OCI-LY1 (cell line): ENCODE measurements around the gene CAPN10.

ENCODE experiments used
- H2AFZ ChIP-seq: fragments of 200-600 bp; sonication (generic), shearing (Covaris generic); 2 replicates; pipeline ENCODE4 v1.6.0; 2014; ENCODE audit warnings: antibody characterized with exemption, mild to moderate bottlenecking, low read length
- H3F3A ChIP-seq: fragments of 200-600 bp; sonication (generic), shearing (Covaris generic); 2 replicates; pipeline ENCODE4 v1.6.0; 2014; ENCODE audit warnings: mild to moderate bottlenecking, antibody characterized with exemption, low read length, moderate library complexity; ENCODE audit not compliant: insufficient read depth
- H3K27ac ChIP-seq: fragments of 200-600 bp; sonication (generic); 2 replicates; pipeline ENCODE4 v1.5.1; 2014; ENCODE audit warnings: low read length, mixed run types, mild to moderate bottlenecking, low read depth; ENCODE audit not compliant: poor library complexity, severe bottlenecking
- H3K27me3 ChIP-seq: fragments of 200-600 bp; sonication (generic); 2 replicates; pipeline ENCODE4 v1.6.0; 2014; ENCODE audit warnings: antibody characterized with exemption, mild to moderate bottlenecking, low read length, moderate library complexity; ENCODE audit not compliant: insufficient read depth
- H3K36me3 ChIP-seq: fragments of 200-600 bp; sonication (generic); 2 replicates; pipeline ENCODE4 v1.6.1; 2014; ENCODE audit warnings: mild to moderate bottlenecking, antibody characterized with exemption, low read length, moderate library complexity, mixed read lengths; ENCODE audit not compliant: insufficient read depth
- H3K4me1 ChIP-seq: fragments of 200-600 bp; sonication (generic); 2 replicates; pipeline ENCODE4 v1.5.1; 2014; ENCODE audit warnings: mild to moderate bottlenecking, low read length, moderate library complexity; ENCODE audit not compliant: insufficient read depth, severe bottlenecking
- H3K4me2 ChIP-seq: fragments of 200-600 bp; sonication (generic), shearing (Covaris generic); 2 replicates; pipeline ENCODE4 v1.6.1; 2014; ENCODE audit warnings: low read length
- H3K4me3 ChIP-seq: fragments of 200-600 bp; sonication (generic); 2 replicates; pipeline ENCODE4 v1.5.1; 2014; ENCODE audit warnings: low read length, low read depth, mild to moderate bottlenecking, mixed read lengths; ENCODE audit not compliant: poor library complexity, severe bottlenecking
- H3K79me2 ChIP-seq: fragments of 200-600 bp; shearing (Covaris generic); 2 replicates; pipeline ENCODE4 v1.6.1; 2016; ENCODE audit warnings: mixed run types, low read length, mixed read lengths; ENCODE audit not compliant: insufficient read depth
- H3K9ac ChIP-seq: fragments of 200-600 bp; sonication (generic), shearing (Covaris generic); 2 replicates; pipeline ENCODE4 v1.6.1; 2014; ENCODE audit warnings: mild to moderate bottlenecking, low read length, mixed read lengths
- H3K9me2 ChIP-seq: fragments of 200-600 bp; sonication (generic), shearing (Covaris generic); 2 replicates; pipeline ENCODE4 v1.6.1; 2014; ENCODE audit warnings: low read depth, mild to moderate bottlenecking, low read length, mixed read lengths
- H3K9me3 ChIP-seq: fragments of 200-600 bp; shearing (Covaris generic); 2 replicates; pipeline ENCODE4 v1.6.1; 2014; ENCODE audit warnings: low read length, mixed read lengths
- H4K20me1 ChIP-seq: fragments of 200-600 bp; sonication (generic), shearing (Covaris generic); 2 replicates; pipeline ENCODE4 v1.6.0; 2016; ENCODE audit warnings: mild to moderate bottlenecking, low read length; ENCODE audit not compliant: insufficient read depth
- EZH2 ChIP-seq: fragments of 200-600 bp; sonication (generic), shearing (Covaris generic); IDR thresholded peaks from 2 replicates; pipeline ENCODE4 v1.8.0; 2017; ENCODE audit warnings: borderline replicate concordance, mixed run types, mild to moderate bottlenecking, antibody characterized with exemption, low read length, moderate library complexity, mixed read lengths
- TF ChIP-seq, protein P1 (sequence below): fragments of 200-600 bp; sonication (generic), shearing (Covaris generic); IDR thresholded peaks from 2 replicates; pipeline ENCODE4 v1.5.1; 2017; ENCODE audit warnings: mild to moderate bottlenecking, antibody characterized with exemption, low read length, moderate library complexity, mixed read lengths

CAPN10 gene

DNA sequence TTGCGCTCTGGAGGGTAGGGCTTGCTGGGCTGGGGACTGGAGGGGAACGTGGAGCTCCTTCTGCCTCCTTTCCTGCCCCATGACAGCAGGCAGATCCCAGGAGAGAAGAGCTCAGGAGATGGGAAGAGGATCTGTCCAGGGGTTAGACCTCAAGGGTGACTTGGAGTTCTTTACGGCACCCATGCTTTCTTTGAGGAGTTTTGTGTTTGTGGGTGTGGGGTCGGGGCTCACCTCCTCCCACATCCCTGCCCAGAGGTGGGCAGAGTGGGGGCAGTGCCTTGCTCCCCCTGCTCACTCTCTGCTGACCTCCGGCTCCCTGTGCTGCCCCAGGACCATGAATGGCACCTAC is 43.1 kb downstream of the CAPN10 start:
- no peak overlapping the region for H3K4me3 ChIP-seq
- H3K79me2 ChIP-seq, result no peaks in the 10 kb centered on the region
- H3K36me3 ChIP-seq, result no peaks in the 10 kb centered on the region
- no peaks in the 10 kb centered on the region for H3K9me3 ChIP-seq
- H3K9me2 ChIP-seq, result no peaks in the 10 kb centered on the region
- no peak overlapping the region for H3K4me2 ChIP-seq
- no peak overlapping the region for H3K27ac ChIP-seq
- no peaks in the 10 kb centered on the region for H3K4me1 ChIP-seq
- no peaks in the 10 kb centered on the region for H3K27me3 ChIP-seq
- H4K20me1 ChIP-seq, result no peaks in the 10 kb centered on the region
- no peak overlapping the region for H3K9ac ChIP-seq
- no peak overlapping the region for H2AFZ ChIP-seq
- no peak for TF ChIP-seq EZH2
- TF ChIP-seq, protein P1, sequence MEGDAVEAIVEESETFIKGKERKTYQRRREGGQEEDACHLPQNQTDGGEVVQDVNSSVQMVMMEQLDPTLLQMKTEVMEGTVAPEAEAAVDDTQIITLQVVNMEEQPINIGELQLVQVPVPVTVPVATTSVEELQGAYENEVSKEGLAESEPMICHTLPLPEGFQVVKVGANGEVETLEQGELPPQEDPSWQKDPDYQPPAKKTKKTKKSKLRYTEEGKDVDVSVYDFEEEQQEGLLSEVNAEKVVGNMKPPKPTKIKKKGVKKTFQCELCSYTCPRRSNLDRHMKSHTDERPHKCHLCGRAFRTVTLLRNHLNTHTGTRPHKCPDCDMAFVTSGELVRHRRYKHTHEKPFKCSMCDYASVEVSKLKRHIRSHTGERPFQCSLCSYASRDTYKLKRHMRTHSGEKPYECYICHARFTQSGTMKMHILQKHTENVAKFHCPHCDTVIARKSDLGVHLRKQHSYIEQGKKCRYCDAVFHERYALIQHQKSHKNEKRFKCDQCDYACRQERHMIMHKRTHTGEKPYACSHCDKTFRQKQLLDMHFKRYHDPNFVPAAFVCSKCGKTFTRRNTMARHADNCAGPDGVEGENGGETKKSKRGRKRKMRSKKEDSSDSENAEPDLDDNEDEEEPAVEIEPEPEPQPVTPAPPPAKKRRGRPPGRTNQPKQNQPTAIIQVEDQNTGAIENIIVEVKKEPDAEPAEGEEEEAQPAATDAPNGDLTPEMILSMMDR, result no peak
- no peaks in the 10 kb centered on the region for H3F3A ChIP-seq

DNA sequence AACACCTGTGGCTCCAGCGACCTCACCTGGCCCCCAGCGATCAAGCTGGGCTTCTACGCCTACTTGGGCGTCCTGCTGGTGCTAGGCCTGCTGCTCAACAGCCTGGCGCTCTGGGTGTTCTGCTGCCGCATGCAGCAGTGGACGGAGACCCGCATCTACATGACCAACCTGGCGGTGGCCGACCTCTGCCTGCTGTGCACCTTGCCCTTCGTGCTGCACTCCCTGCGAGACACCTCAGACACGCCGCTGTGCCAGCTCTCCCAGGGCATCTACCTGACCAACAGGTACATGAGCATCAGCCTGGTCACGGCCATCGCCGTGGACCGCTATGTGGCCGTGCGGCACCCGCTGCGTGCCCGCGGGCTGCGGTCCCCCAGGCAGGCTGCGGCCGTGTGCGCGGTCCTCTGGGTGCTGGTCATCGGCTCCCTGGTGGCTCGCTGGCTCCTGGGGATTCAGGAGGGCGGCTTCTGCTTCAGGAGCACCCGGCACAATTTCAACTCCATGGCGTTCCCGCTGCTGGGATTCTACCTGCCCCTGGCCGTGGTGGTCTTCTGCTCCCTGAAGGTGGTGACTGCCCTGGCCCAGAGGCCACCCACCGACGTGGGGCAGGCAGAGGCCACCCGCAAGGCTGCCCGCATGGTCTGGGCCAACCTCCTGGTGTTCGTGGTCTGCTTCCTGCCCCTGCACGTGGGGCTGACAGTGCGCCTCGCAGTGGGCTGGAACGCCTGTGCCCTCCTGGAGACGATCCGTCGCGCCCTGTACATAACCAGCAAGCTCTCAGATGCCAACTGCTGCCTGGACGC is 43.6 kb downstream of the CAPN10 start:
- TF ChIP-seq, protein P1, result no peak
- TF ChIP-seq EZH2, result no peak

DNA sequence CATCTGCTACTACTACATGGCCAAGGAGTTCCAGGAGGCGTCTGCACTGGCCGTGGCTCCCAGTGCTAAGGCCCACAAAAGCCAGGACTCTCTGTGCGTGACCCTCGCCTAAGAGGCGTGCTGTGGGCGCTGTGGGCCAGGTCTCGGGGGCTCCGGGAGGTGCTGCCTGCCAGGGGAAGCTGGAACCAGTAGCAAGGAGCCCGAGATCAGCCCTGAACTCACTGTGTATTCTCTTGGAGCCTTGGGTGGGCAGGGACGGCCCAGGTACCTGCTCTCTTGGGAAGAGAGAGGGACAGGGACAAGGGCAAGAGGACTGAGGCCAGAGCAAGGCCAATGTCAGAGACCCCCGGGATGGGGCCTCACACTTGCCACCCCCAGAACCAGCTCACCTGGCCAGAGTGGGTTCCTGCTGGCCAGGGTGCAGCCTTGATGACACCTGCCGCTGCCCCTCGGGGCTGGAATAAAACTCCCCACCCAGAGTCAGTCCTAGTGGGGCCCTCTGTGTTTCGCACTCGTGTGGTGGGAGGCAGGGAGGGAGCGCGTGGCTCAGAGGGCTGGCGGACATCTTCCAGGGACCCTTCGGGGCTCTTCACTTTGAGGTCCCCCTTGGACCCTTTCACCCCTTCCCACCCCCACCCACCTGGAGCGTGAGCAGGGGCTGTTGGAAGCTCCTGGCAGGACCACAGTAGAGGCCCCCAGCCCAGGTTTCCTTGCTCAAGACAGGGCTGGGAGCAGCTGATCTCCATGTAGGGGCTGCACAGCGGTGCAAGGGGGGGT is 44.4 kb downstream of the CAPN10 start:
- no peak overlapping the region for H2AFZ ChIP-seq
- H3K27me3 ChIP-seq, result no peaks in the 10 kb centered on the region
- H3K4me1 ChIP-seq, result no peaks in the 10 kb centered on the region

More for the DNA sequence above, 43.6 kb downstream of the CAPN10 start:
- no peak overlapping the region for H3K9ac ChIP-seq
- no peak overlapping the region for H2AFZ ChIP-seq
- no peaks in the 10 kb centered on the region for H3K9me3 ChIP-seq
- H4K20me1 ChIP-seq, result no peaks in the 10 kb centered on the region
- no peaks in the 10 kb centered on the region for H3K79me2 ChIP-seq
- H3K4me2 ChIP-seq, result no peak overlapping the region
- no peaks in the 10 kb centered on the region for H3K9me2 ChIP-seq
- no peaks in the 10 kb centered on the region for H3K36me3 ChIP-seq
- H3K27me3 ChIP-seq, result no peaks in the 10 kb centered on the region
- H3K27ac ChIP-seq, result no peak overlapping the region
- H3K4me1 ChIP-seq, result no peaks in the 10 kb centered on the region
- no peaks in the 10 kb centered on the region for H3F3A ChIP-seq
- H3K4me3 ChIP-seq, result no peak overlapping the region

More for the DNA sequence above, 44.4 kb downstream of the CAPN10 start:
- H3K36me3 ChIP-seq, result no peaks in the 10 kb centered on the region
- no peak overlapping the region for H3K4me3 ChIP-seq
- no peaks in the 10 kb centered on the region for H4K20me1 ChIP-seq
- no peaks in the 10 kb centered on the region for H3F3A ChIP-seq
- no peak overlapping the region for H3K4me2 ChIP-seq
- H3K9ac ChIP-seq, result no peak overlapping the region
- H3K79me2 ChIP-seq, result no peaks in the 10 kb centered on the region
- TF ChIP-seq EZH2, result no peak
- TF ChIP-seq, protein P1, result no peak
- no peaks in the 10 kb centered on the region for H3K9me2 ChIP-seq
- no peaks in the 10 kb centered on the region for H3K9me3 ChIP-seq
- no peak overlapping the region for H3K27ac ChIP-seq
